B cell (primary cell): ENCODE results near the gene CLIP2.

Experiments used
- CTCF ChIP-seq: fragments of 200-600 bp; IDR thresholded peaks from one replicate; pipeline ENCODE4 v1.8.0; 2022; ENCODE audit warnings: antibody characterized with exemption, mild to moderate bottlenecking
- EZH2 ChIP-seq: IDR thresholded peaks from 2 replicates; pipeline ENCODE4 v1.6.1; 2012; ENCODE audit warnings: borderline replicate concordance, low read depth, mild to moderate bottlenecking, moderate library complexity, low read length; ENCODE audit not compliant: insufficient read depth, poor library complexity, severe bottlenecking

- TF ChIP-seq CTCF (no peak), EZH2 (no peak)
These were observed 111.4 kb downstream of the CLIP2 start for GRCh38 chr7:74400420-74401136.
